HepG2 (cell line): ENCODE measurements around the gene PAQR7.

Experiments used
- CREM ChIP-seq, 2 experiments: sonication (generic) in 1 of 2; formaldehyde crosslinking in 1 of 2; IDR thresholded peaks; 2 replicates each; pipeline versions ENCODE4 v1.4.0 to v1.6.1; 2016 to 2020; ENCODE audit warnings: antibody characterized with exemption in 1 of 2, mild to moderate bottlenecking in 1 of 2, missing genetic modification reagents in 1 of 2
- TF ChIP-seq, protein P1 (sequence below): sonication (generic); formaldehyde crosslinking; IDR thresholded peaks from 2 replicates; pipeline ENCODE4 v1.5.0; 2020; ENCODE audit warnings: mild to moderate bottlenecking, missing genetic modification reagents, moderate library complexity

DNA sequence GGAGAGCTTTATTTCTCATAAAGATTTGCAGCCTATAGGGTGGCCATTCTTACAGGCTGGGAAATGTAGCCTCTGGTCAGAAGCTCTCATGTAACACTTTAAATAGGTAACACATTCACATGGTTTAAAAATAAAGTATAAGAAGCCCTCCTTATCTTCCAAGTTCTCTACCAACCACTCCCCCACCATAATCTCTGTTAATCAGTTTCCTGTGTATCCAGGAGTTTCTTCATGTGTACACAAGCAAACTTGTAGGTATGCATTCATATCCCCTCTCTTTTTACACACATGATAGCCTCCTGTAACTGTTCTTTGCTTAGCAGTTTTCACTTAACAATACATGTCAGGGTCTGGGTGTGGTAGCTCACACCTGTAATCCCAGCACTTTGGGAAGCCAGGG, 35.7 kb upstream of the PAQR7 start:
- TF ChIP-seq, protein P1, sequence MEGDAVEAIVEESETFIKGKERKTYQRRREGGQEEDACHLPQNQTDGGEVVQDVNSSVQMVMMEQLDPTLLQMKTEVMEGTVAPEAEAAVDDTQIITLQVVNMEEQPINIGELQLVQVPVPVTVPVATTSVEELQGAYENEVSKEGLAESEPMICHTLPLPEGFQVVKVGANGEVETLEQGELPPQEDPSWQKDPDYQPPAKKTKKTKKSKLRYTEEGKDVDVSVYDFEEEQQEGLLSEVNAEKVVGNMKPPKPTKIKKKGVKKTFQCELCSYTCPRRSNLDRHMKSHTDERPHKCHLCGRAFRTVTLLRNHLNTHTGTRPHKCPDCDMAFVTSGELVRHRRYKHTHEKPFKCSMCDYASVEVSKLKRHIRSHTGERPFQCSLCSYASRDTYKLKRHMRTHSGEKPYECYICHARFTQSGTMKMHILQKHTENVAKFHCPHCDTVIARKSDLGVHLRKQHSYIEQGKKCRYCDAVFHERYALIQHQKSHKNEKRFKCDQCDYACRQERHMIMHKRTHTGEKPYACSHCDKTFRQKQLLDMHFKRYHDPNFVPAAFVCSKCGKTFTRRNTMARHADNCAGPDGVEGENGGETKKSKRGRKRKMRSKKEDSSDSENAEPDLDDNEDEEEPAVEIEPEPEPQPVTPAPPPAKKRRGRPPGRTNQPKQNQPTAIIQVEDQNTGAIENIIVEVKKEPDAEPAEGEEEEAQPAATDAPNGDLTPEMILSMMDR (CRISPR knock-in tag): no peak
- TF ChIP-seq CREM (IDR thresholded peaks at IDR 0.05): no peak
- TF ChIP-seq CREM (CRISPR knock-in tag; IDR thresholded peaks at IDR 0.05): no peak
